PFSK-1 (cell line): ENCODE measurements around the gene ARHGAP42.

Experiments used
- FOXP2 ChIP-seq: optimal IDR thresholded peaks from 2 replicates; pipeline ENCODE3; 2011; ENCODE audit warnings: borderline replicate concordance, control low read depth, inconsistent platforms; ENCODE audit not compliant: insufficient read depth; ENCODE audit errors: extremely low read length, extremely low read depth
- POLR2AphosphoS5 ChIP-seq: IDR thresholded peaks from 2 replicates; pipeline ENCODE4 v1.6.1; 2012; ENCODE audit warnings: low read depth, mild to moderate bottlenecking, control low read depth, low read length, moderate library complexity
- SIN3A ChIP-seq: IDR thresholded peaks from 2 replicates; pipeline ENCODE4 v1.6.1; 2012; ENCODE audit warnings: mild to moderate bottlenecking, low read length, moderate library complexity, borderline replicate concordance; ENCODE audit not compliant: insufficient read depth
- TAF1 ChIP-seq: IDR thresholded peaks from 2 replicates; pipeline ENCODE4 v1.6.1; 2012; ENCODE audit warnings: low read length, control low read depth, borderline replicate concordance; ENCODE audit not compliant: insufficient read depth
- TF ChIP-seq, protein P1 (sequence below), 2 experiments: IDR thresholded peaks; 2 replicates each; pipeline versions ENCODE4 v1.6.1 to v1.8.0; 2011 to 2012; ENCODE audit warnings: low read depth in 2 of 2, low read length in 2 of 2, control low read depth in 1 of 2, inconsistent platforms in 1 of 2, mild to moderate bottlenecking in 1 of 2, moderate library complexity in 1 of 2; ENCODE audit not compliant: insufficient read depth in 1 of 2

Gene ARHGAP42

DNA sequence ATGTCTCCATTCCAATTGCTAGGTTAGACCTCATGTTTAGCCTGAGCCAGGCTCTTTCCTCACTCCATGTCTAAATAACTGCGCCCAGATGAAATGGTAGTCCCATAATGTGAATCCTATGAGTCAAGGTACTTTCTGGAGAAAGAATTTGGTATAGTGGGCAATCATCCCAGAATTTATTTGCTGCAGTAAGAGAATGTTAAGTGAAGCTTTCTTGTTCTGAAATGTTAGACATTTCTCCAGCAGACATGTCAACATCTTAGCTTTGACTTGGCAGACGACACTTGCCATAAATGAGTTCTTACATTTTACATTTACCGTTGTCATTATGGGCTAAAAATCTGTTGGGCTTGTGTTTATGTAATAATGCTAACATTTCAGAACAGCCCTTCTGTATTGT is 277.3 kb downstream of the ARHGAP42 start:
- TF ChIP-seq TAF1 = no peak
- TF ChIP-seq FOXP2 = no peak
- TF ChIP-seq SIN3A = no peak
- TF ChIP-seq, protein P1, sequence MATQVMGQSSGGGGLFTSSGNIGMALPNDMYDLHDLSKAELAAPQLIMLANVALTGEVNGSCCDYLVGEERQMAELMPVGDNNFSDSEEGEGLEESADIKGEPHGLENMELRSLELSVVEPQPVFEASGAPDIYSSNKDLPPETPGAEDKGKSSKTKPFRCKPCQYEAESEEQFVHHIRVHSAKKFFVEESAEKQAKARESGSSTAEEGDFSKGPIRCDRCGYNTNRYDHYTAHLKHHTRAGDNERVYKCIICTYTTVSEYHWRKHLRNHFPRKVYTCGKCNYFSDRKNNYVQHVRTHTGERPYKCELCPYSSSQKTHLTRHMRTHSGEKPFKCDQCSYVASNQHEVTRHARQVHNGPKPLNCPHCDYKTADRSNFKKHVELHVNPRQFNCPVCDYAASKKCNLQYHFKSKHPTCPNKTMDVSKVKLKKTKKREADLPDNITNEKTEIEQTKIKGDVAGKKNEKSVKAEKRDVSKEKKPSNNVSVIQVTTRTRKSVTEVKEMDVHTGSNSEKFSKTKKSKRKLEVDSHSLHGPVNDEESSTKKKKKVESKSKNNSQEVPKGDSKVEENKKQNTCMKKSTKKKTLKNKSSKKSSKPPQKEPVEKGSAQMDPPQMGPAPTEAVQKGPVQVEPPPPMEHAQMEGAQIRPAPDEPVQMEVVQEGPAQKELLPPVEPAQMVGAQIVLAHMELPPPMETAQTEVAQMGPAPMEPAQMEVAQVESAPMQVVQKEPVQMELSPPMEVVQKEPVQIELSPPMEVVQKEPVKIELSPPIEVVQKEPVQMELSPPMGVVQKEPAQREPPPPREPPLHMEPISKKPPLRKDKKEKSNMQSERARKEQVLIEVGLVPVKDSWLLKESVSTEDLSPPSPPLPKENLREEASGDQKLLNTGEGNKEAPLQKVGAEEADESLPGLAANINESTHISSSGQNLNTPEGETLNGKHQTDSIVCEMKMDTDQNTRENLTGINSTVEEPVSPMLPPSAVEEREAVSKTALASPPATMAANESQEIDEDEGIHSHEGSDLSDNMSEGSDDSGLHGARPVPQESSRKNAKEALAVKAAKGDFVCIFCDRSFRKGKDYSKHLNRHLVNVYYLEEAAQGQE (IDR thresholded peaks at IDR 0.05; ENCODE audit: insufficient read depth in 1 of 2, low read depth in 2 of 2, low read length in 2 of 2) = no peak
- no peak for TF ChIP-seq POLR2AphosphoS5

DNA sequence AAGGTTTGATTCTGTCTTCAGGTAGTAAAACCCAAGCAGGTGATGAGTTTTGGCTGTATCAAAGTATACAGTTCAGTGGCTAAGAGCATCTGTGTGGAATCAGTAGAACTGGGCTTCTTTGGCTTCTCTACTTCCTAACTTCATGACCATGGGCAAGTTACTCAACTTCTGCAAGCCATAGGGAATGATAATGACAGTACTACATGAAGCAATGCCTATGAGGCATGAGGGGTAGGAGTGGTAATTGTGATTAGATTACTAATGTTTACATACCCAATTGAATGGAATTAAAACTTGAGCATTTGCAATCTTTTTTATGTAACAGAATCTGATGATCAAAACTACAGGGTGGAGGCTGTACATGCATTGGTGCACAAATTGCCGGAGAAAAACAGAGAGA is 278.3 kb downstream of the ARHGAP42 start:
- TF ChIP-seq TAF1 (no peak), FOXP2 (no peak), SIN3A (no peak)
- TF ChIP-seq, protein P1 (IDR thresholded peaks at IDR 0.05; ENCODE audit: insufficient read depth in 1 of 2, low read depth in 2 of 2, low read length in 2 of 2) = no peak

DNA sequence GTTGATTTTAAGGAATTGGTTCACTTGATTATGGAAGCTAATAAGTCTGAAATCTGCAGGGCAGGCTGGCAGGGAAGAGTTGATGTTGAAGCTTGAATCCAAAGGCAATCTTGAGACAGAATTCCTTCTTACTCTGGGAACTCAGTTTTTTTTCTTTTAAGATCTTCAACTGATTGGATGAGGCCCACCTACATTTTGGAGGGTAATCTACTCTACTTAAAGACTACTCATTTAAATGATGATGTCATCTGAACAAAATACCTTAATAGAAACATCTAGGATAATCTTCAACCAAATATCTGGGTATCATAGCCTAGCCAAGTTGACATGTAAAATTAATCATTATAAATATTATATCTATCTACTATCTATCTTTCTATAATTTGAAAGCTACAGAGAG is 279.3 kb downstream of the ARHGAP42 start:
- TF ChIP-seq SIN3A (no peak), POLR2AphosphoS5 (no peak), TAF1 (no peak), FOXP2 (no peak)

DNA sequence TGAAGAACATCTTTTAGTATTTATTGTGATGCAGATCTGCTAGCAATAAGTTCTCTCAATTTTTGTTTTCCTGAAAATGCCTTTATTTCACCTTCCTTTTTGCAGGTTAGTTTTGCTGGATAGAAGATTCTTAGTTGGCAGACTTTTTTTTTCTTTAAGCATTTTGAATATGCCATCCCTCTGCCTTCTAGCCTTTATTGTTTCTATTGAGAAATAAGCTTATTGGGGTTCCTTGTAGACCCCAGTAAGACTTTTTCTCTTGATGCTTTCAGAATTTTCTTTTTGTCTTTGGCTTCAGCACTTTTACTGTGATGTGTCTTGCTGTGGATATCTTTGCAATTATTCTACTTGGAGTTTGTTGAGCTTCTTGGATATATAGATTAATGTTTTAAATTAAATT is 281.9 kb downstream of the ARHGAP42 start:
- TF ChIP-seq POLR2AphosphoS5 (no peak), SIN3A (no peak), FOXP2 (no peak), TAF1 (no peak)
- TF ChIP-seq, protein P1 (IDR thresholded peaks at IDR 0.05; ENCODE audit: insufficient read depth in 1 of 2, low read depth in 2 of 2, low read length in 2 of 2) = no peak

DNA sequence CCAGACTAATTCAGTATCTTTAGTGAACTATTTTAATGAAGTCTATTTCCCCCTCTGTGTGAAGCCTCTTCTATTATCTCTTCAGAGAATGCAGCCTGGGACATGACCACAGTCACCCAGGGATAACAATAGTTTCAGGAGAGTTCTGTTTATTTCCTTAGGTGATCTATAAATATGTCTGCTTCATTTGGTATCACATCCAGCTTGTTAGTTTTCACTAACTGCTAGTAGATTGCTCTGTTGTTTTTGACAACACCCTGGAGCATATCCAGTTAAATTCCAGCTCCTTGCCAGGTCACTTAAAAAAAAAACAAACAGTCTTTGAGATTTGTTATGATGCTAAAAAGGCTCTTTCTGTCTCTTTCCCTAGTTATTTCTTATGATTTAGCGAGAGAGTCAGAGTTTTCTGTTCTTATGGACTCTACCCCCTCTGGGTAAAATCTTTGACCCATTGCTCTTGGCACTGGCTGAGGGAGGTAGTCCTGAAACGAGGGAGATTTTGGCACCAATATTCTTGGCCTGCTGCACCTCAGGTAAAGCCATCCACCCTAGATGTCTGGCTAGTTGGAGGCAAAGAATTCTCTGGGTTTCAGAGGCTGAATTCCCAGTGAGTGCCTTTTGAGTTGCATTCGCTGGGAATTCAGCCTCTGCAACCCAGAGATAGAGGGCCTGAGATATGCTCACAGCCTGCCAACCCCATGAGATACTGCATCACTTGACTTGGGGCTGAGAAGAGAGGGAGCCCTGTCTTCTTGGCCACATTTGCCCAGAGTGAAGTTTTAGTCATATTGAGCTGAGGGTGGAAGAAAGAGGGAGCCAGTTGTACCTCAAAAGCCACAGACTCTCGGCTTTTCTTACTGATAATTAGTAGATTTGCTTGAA is 283.4 kb downstream of the ARHGAP42 start:
- no peak for TF ChIP-seq POLR2AphosphoS5
- no peak for TF ChIP-seq TAF1
- TF ChIP-seq FOXP2 = no peak

DNA sequence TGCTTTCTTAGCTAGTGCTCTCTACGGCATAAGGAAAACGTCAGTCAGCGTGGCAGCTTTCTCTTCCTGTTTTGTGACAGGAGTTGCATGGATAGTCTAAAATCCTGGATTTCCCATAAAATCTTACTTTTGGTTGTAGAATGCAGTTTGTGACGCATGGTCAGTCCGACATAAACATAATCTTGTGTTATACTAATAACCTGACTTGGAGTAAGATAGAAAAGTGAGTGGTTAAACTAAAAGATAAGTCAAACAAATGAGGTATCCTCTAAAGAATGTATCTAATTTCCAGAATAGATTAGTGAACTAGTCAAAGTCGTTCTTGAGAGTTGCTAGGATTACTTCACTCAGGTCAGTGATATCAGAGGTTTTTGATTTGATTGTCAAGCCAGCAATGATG is 285.0 kb downstream of the ARHGAP42 start:
- TF ChIP-seq SIN3A (no peak), POLR2AphosphoS5 (no peak), TAF1 (no peak), FOXP2 (no peak)
- TF ChIP-seq, protein P1 (IDR thresholded peaks at IDR 0.05; ENCODE audit: insufficient read depth in 1 of 2, low read depth in 2 of 2, low read length in 2 of 2) = no peak
